Testis (tissue), 2 donors: Measurements from ENCODE around the gene USH1G.

Experiments used
- POLR2A ChIP-seq: fragments of 450-650 bp; IDR thresholded peaks from one replicate; pipeline ENCODE4 v1.6.1; 2017; ENCODE audit warnings: antibody characterized with exemption, mild to moderate bottlenecking, moderate library complexity
- TF ChIP-seq, protein P1 (sequence below), 3 experiments: fragments of 450-650 bp in 2 of 3; fragments of 200-600 bp in 1 of 3; sonication (generic) in 1 of 3; IDR thresholded peaks; one replicate each; pipeline ENCODE4 v1.5.1; 2016 to 2019; ENCODE audit warnings: antibody characterized with exemption in 3 of 3, mild to moderate bottlenecking in 2 of 3, moderate library complexity in 1 of 3

DNA sequence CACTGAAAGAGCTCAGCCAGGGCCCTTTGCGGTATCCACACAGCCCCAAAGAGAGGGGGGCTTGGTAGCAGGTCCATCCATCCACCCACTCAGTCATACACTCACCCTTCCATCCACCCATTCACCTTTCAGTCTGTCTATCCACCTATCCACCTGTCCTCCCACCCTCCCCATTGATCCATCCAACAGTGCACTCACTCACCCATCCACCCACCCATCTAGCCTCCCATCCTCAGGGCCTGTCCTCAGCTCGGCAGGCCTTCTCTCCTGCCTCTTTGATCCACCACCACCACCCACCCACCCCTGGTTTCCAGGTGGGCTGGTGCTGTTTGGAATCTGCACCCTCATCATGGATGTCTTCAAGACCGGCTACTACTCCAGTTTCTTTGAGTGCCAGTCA is 2.2 kb upstream of the USH1G start:
- TF ChIP-seq, protein P1, sequence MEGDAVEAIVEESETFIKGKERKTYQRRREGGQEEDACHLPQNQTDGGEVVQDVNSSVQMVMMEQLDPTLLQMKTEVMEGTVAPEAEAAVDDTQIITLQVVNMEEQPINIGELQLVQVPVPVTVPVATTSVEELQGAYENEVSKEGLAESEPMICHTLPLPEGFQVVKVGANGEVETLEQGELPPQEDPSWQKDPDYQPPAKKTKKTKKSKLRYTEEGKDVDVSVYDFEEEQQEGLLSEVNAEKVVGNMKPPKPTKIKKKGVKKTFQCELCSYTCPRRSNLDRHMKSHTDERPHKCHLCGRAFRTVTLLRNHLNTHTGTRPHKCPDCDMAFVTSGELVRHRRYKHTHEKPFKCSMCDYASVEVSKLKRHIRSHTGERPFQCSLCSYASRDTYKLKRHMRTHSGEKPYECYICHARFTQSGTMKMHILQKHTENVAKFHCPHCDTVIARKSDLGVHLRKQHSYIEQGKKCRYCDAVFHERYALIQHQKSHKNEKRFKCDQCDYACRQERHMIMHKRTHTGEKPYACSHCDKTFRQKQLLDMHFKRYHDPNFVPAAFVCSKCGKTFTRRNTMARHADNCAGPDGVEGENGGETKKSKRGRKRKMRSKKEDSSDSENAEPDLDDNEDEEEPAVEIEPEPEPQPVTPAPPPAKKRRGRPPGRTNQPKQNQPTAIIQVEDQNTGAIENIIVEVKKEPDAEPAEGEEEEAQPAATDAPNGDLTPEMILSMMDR (IDR thresholded peaks at IDR 0.05) = no peak
- no peak for TF ChIP-seq POLR2A
